Measurements from ENCODE around the gene DCXR.

DCXR gene

GRCh38 chr17:82008941-82009405 is 28.5 kb downstream of the DCXR start:
- DNase-seq: no peak

- DNase-seq: no peak
Measured at GRCh38 chr17:82008258-82008940, 29.1 kb downstream of the DCXR start.

- DNase-seq: no peak
Measured at GRCh38 chr17:82007495-82008257, 29.8 kb downstream of the DCXR start.

- no peak for DNase-seq
Measured at GRCh38 chr17:82007228-82007494, 30.3 kb downstream of the DCXR start.

- DNase-seq: no peak
Measured at GRCh38 chr17:82006468-82007227, 30.8 kb downstream of the DCXR start.

- no peak for DNase-seq
Measured at GRCh38 chr17:82005701-82006348, 31.7 kb downstream of the DCXR start.

- DNase-seq: no peak
Measured at GRCh38 chr17:82004517-82005455, 32.7 kb downstream of the DCXR start.

- no peak for DNase-seq
Measured at GRCh38 chr17:82003411-82004381, 33.8 kb downstream of the DCXR start.

- no peak for DNase-seq
Measured at GRCh38 chr17:82001571-82002056, 35.9 kb downstream of the DCXR start.

GRCh38 chr17:82000803-82001570 is 36.5 kb downstream of the DCXR start:
- DNase-seq: no peak

- DNase-seq: no peak
Measured at GRCh38 chr17:81999976-82000802, 37.3 kb downstream of the DCXR start.

GRCh38 chr17:81999587-81999975 is 37.9 kb downstream of the DCXR start:
- DNase-seq: no peak

- no peak for DNase-seq
Measured at GRCh38 chr17:81998691-81999438, 38.6 kb downstream of the DCXR start.

- DNase-seq: no peak
Measured at GRCh38 chr17:81998212-81998611, 39.3 kb downstream of the DCXR start.

- no peak for DNase-seq
Measured at GRCh38 chr17:81996757-81997441, 40.6 kb downstream of the DCXR start.

- no peak for DNase-seq
Measured at GRCh38 chr17:81996232-81996756, 41.2 kb downstream of the DCXR start.

GRCh38 chr17:81995463-81996231 is 41.9 kb downstream of the DCXR start:
- no peak for DNase-seq
